ENCODE results near the gene SUSD3. TPM values are rescaled to one million over a fixed set of nuclear protein-coding genes. Genes with fewer than 3 reads are reported as not detected.

The SUSD3 gene
- total RNA-seq, 1 donor from 2014 or later, result 2.4 TPM

DNA sequence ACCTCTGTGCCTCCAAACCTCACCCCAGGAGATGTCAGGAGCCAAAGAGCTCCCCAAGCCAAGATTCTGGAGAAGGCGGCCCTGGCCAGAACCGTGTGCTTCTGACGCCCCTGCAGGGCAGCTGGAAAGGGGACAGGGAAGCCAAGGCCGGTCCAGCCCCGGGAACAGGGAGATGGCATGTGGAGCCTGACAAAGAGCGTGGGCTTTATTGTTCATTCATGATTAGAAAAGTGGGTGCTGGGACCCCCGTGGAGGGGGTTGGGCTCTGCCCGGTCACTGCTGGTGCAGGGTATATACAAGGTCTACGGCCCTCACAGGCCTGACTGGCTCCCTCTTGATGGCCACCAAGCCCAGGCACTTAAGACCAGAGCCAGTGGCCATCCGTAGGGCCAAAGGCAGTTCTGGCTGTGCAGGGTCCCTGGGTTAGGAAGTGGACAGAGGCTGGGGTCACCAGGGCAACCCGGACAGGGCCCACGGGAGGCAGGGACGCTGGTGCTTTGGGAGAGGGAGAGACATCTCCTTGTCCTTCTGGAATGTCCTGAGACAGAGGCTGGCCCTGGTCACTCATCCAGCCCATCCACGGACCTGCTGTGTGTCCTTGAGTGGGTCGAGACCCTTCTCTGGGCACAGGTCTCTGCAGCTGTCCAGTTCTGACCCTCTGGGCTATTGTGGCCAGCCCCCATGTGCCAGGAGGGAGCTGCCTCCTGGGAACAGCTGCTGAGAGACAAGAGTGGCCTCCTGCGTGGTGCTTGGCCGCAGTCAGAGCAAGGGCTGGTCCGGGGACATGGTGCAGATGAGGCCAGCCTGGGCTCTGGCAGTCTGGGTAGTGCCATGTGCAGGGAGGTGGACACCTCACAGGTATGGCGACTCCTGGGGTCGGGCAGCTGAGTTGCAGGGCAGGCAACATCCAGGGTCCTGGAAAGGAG is 63.1 kb downstream of the SUSD3 start:
- no peak overlapping the region for H3K27ac Mint-ChIP-seq
- TF ChIP-seq, protein P1, sequence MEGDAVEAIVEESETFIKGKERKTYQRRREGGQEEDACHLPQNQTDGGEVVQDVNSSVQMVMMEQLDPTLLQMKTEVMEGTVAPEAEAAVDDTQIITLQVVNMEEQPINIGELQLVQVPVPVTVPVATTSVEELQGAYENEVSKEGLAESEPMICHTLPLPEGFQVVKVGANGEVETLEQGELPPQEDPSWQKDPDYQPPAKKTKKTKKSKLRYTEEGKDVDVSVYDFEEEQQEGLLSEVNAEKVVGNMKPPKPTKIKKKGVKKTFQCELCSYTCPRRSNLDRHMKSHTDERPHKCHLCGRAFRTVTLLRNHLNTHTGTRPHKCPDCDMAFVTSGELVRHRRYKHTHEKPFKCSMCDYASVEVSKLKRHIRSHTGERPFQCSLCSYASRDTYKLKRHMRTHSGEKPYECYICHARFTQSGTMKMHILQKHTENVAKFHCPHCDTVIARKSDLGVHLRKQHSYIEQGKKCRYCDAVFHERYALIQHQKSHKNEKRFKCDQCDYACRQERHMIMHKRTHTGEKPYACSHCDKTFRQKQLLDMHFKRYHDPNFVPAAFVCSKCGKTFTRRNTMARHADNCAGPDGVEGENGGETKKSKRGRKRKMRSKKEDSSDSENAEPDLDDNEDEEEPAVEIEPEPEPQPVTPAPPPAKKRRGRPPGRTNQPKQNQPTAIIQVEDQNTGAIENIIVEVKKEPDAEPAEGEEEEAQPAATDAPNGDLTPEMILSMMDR (IDR thresholded peaks at IDR 0.05; ENCODE audit: unreplicated experiment), result no peak
- no peaks in the 10 kb centered on the region for H3K9me3 Mint-ChIP-seq
- no peaks in the 10 kb centered on the region for H3K27me3 Mint-ChIP-seq (ENCODE audit: low read depth)
- H3K4me3 Mint-ChIP-seq, result no peak overlapping the region
- peaks cover 19% of the 10 kb centered on the region for H3K4me1 Mint-ChIP-seq
- DNase-seq (ENCODE audit: low spot score in 2 of 2, unreplicated experiment in 2 of 2), result peak in 1 of 2 experiments; percentile 5
- peaks cover 4% of the 10 kb centered on the region for H3K36me3 Mint-ChIP-seq

DNA sequence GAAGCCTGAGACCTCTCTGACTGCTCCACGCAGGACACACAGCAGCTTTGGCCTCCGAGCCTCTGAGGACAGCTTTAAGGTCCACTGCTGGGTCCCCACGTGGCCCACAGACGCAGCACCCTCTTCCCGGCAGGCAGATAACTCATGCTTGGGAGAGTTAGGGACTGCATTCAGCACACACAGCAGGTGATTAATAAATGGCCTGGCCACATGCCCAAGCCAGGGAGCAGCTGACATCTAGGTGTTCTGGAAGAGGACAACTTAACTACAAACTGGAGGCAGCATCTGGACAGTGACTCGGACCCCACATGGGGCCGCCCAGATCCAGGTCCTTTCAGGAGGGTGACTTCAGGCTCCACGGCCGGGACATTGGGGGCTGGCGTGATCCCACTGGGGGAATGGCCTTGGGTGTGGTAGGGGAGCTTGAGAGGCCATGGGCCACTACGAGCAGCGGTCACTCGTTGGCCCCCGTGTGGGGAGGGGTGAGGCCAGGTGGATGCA is 64.3 kb downstream of the SUSD3 start:
- H3K4me3 Mint-ChIP-seq, result no peak overlapping the region
- H3K27ac Mint-ChIP-seq, result no peak overlapping the region
- peaks cover 29% of the 10 kb centered on the region for H3K4me1 Mint-ChIP-seq
- H3K27me3 Mint-ChIP-seq (ENCODE audit: low read depth), result no peaks in the 10 kb centered on the region
- DNase-seq (ENCODE audit: low spot score in 2 of 2, unreplicated experiment in 2 of 2), result no peak
- TF ChIP-seq, protein P1 (IDR thresholded peaks at IDR 0.05; ENCODE audit: unreplicated experiment), result no peak
- H3K9me3 Mint-ChIP-seq, result no peaks in the 10 kb centered on the region
- H3K36me3 Mint-ChIP-seq, result peaks cover 4% of the 10 kb centered on the region

DNA sequence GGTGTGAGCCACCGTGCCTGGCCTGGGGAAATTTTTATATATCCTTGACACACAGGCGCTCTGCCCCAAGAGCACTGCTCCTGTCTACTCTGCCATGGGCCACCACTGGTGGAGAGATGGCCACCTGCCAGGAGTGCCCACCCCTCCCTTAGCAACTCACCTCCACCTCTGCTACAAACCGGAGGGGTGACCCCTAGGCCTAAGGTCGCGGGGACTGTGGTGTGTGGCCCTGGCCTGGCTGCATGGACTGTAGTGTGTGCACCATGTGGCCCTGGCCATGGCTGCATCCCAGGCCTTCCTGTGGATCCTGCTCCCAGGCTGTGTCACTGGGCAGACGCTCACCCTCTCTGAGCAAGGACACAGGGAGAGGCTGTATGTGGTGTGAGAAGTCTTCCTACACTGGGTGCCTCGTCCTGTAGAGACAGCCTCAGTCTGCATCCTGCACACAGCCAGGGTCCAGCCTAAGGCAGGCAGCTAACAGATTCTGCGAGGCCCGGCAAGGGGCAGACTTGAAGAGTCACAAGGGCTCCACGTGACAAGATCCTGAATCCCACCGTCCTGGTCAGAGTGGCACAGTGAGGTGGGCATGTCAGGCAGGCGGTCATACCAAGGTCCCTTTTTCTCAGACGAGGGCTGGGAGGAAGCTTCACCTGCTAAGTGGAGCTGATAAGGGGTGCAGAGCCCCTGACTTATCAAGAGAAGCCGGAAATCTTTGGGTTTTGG is 65.2 kb downstream of the SUSD3 start:
- no peak overlapping the region for H3K27ac Mint-ChIP-seq
- no peaks in the 10 kb centered on the region for H3K27me3 Mint-ChIP-seq (ENCODE audit: low read depth)
- H3K9me3 Mint-ChIP-seq, result no peaks in the 10 kb centered on the region
- H3K4me3 Mint-ChIP-seq, result no peak overlapping the region
- no peak for DNase-seq (ENCODE audit: low spot score in 2 of 2, unreplicated experiment in 2 of 2)
- peaks cover 4% of the 10 kb centered on the region for H3K36me3 Mint-ChIP-seq
- TF ChIP-seq, protein P1 (IDR thresholded peaks at IDR 0.05; ENCODE audit: unreplicated experiment), result no peak
- H3K4me1 Mint-ChIP-seq, result peaks cover 29% of the 10 kb centered on the region

DNA sequence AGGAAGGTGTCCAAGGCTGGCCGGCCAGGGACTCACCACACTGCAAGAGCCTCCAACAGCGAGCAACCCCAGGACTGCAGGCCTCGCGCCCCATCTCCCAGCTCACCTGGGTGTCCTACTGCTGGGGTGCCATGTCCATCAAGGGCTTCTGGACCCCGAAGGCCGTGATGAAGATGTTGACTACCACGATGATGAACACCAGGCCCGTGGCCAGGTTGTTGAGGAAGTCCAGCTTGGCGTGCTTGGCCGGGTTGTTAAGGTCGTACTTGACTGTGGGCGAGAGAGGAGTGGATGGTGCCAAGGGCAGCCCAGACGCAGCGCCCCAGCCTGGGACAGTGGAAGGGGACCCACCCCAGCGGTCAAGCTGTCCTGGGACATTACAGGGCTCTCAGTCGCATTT is 66.3 kb downstream of the SUSD3 start:
- Mint-ChIP-seq H3K27ac (no peak overlapping the region), H3K27me3 (ENCODE audit: low read depth) (no peaks in the 10 kb centered on the region), H3K4me3 (no peak overlapping the region), H3K9me3 (no peaks in the 10 kb centered on the region), H3K36me3 (peaks cover 4% of the 10 kb centered on the region), H3K4me1 (peaks cover 26% of the 10 kb centered on the region)
- TF ChIP-seq, protein P1 (IDR thresholded peaks at IDR 0.05; ENCODE audit: unreplicated experiment), result no peak
- no peak for DNase-seq (ENCODE audit: low spot score in 2 of 2, unreplicated experiment in 2 of 2)

DNA sequence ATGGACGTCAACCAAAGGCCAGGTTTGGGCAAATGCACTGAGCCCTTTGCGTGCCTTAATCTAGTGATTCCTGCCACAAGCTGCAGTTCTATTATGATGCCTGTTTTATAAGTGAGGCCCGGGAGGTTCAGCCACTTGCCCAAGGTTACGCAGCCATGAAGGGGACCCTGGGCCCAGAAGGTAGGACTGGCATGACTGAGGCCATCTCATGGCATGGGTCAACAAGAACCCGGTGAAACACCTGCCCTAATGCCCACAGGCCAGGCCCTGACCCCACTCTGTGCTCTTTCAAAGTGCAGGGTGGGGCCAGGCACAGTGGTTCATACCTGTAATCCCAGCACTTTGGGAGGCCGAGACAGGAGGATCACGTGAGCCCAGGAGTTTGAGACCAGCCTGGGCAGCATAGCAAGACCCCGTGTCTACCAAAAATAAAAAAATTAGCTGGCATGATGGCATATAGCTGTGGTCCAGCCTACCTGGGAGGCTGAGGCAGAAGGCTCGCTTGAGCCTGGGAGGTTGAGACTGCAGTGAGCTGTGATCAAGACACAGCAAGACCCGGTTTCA is 66.9 kb downstream of the SUSD3 start:
- DNase-seq (ENCODE audit: low spot score in 2 of 2, unreplicated experiment in 2 of 2), result no peak
- no peaks in the 10 kb centered on the region for H3K9me3 Mint-ChIP-seq
- H3K4me1 Mint-ChIP-seq, result peaks cover 20% of the 10 kb centered on the region
- H3K36me3 Mint-ChIP-seq, result peaks cover 4% of the 10 kb centered on the region
- TF ChIP-seq, protein P1 (IDR thresholded peaks at IDR 0.05; ENCODE audit: unreplicated experiment), result no peak
- no peak overlapping the region for H3K27ac Mint-ChIP-seq
- H3K4me3 Mint-ChIP-seq, result no peak overlapping the region
- H3K27me3 Mint-ChIP-seq (ENCODE audit: low read depth), result no peaks in the 10 kb centered on the region
